Choroid plexus epithelial cell (primary cell): Measurements from ENCODE around the gene SMARCB1.
A peak's percentile ranks its signal among the peaks of the same experiment; 100 is the strongest.

Experiments used
- DNase-seq: peaks from one replicate; pipeline ENCODE4 v3.0.0-alpha.2; 2010; ENCODE audit warnings: low read depth
- H3K4me3 ChIP-seq: 2 replicates; pipeline ENCODE4 v1.5.1; 2011; ENCODE audit warnings: low read depth, mild to moderate bottlenecking, control low read depth, low read length, moderate library complexity
- CTCF ChIP-seq: conservative IDR thresholded peaks from 2 replicates; pipeline ENCODE4 v1.5.1; 2011; ENCODE audit warnings: low read depth, mild to moderate bottlenecking, control low read depth, inconsistent platforms, low read length, moderate library complexity

The SMARCB1 gene

GRCh38 chr22:23769321-23769965 is 17.3 kb upstream of the SMARCB1 start:
- no peak for DNase-seq
- TF ChIP-seq CTCF, result no peak
- no peak overlapping the region for H3K4me3 ChIP-seq

GRCh38 chr22:23772315-23772648 is 14.5 kb upstream of the SMARCB1 start:
- TF ChIP-seq CTCF, result no peak
- peak overlapping the region; percentile 51 for H3K4me3 ChIP-seq

GRCh38 chr22:23772649-23773473 is 13.9 kb upstream of the SMARCB1 start, which contains the start of gene MMP11:
Gene MMP11, plus strand, starts transcription at chr22:23772849. Its CDS starts 22 bp downstream, at chr22:23772871.
- H3K4me3 ChIP-seq, result peak within 1 kb of the TSS; percentile 51
- TF ChIP-seq CTCF, result peak; percentile 7
- no peak for DNase-seq

More at GRCh38 chr22:23772315-23772648, 14.5 kb upstream of the SMARCB1 start:
- DNase-seq, result no peak

- DNase-seq, result no peak
- no peak for TF ChIP-seq CTCF
- H3K4me3 ChIP-seq, result peak overlapping the region; percentile 51
These were observed 13.2 kb upstream of the SMARCB1 start for GRCh38 chr22:23773483-23774113.

GRCh38 chr22:23774114-23774921 is 12.4 kb upstream of the SMARCB1 start:
- TF ChIP-seq CTCF, result no peak
- H3K4me3 ChIP-seq, result no peak overlapping the region
- DNase-seq, result no peak

GRCh38 chr22:23774922-23775436 is 11.8 kb upstream of the SMARCB1 start:
- DNase-seq, result peak; percentile 81
- no peak overlapping the region for H3K4me3 ChIP-seq
- TF ChIP-seq CTCF, result no peak
